Measurements from ENCODE around the gene B3GNT4.

- TF ChIP-seq CTCF (conservative IDR thresholded peaks at IDR 0.05) (no peak), EZH2 (IDR thresholded peaks at IDR 0.05; ENCODE audit: low read depth) (no peak)
These were observed 44.7 kb upstream of the B3GNT4 start for GRCh38 chr12:122158700-122159285.
